Measurements from ENCODE around the gene ARAP3. TPM values are rescaled to one million over a fixed set of nuclear protein-coding genes. Genes with fewer than 3 reads are reported as not detected.

ARAP3 gene
- total and polyA plus RNA-seq, 2 experiments from 2014 or later, result 0.59 to 1.6 TPM

- no peak for DNase-seq (ENCODE audit: low read depth in 1 of 2, low spot score in 1 of 2)
- no peaks in the 10 kb centered on the region for H3K9me3 ChIP-seq (ENCODE audit: low read depth)
- TF ChIP-seq CTCF (IDR thresholded peaks at IDR 0.05; ENCODE audit: low read depth, low read length), result no peak
- no peaks in the 10 kb centered on the region for H3K36me3 ChIP-seq
- H3K27me3 ChIP-seq, result peaks cover 48% of the 10 kb centered on the region
- H3K4me1 ChIP-seq (ENCODE audit: low read depth), result peaks cover 3% of the 10 kb centered on the region
- H3K27ac ChIP-seq, result no peak overlapping the region
- peak overlapping the region; percentile 17 for H3K4me3 ChIP-seq
Measured at GRCh38 chr5:141692533-141692888, 10.5 kb upstream of the ARAP3 start.

GRCh38 chr5:141691867-141692532 lies 10.0 kb upstream of the ARAP3 start:
- Histone ChIP-seq H3K4me1 (ENCODE audit: low read depth) (peaks cover 3% of the 10 kb centered on the region), H3K4me3 (peak overlapping the region; percentile 17), H3K36me3 (no peaks in the 10 kb centered on the region), H3K9me3 (ENCODE audit: low read depth) (no peaks in the 10 kb centered on the region), H3K27ac (no peak overlapping the region), H3K27me3 (peaks cover 45% of the 10 kb centered on the region)
- peak; percentile 84 to 85 for DNase-seq (ENCODE audit: low read depth in 1 of 2, low spot score in 1 of 2)
- TF ChIP-seq CTCF (IDR thresholded peaks at IDR 0.05; ENCODE audit: low read depth, low read length), result peak; percentile 91

- Histone ChIP-seq H3K36me3 (no peaks in the 10 kb centered on the region), H3K27me3 (peaks cover 39% of the 10 kb centered on the region), H3K4me1 (ENCODE audit: low read depth) (peaks cover 3% of the 10 kb centered on the region), H3K4me3 (no peak overlapping the region), H3K27ac (no peak overlapping the region), H3K9me3 (ENCODE audit: low read depth) (no peaks in the 10 kb centered on the region)
- no peak for TF ChIP-seq CTCF (IDR thresholded peaks at IDR 0.05; ENCODE audit: low read depth, low read length)
- no peak for DNase-seq (ENCODE audit: low read depth in 1 of 2, low spot score in 1 of 2)
Measured at GRCh38 chr5:141691286-141691866, 9.3 kb upstream of the ARAP3 start.

- Histone ChIP-seq H3K4me1 (ENCODE audit: low read depth) (peaks cover 5% of the 10 kb centered on the region), H3K27ac (no peak overlapping the region), H3K36me3 (no peaks in the 10 kb centered on the region), H3K27me3 (peaks cover 31% of the 10 kb centered on the region), H3K9me3 (ENCODE audit: low read depth) (no peaks in the 10 kb centered on the region), H3K4me3 (no peak overlapping the region)
- DNase-seq (ENCODE audit: low read depth in 1 of 2, low spot score in 1 of 2), result no peak
- TF ChIP-seq CTCF (IDR thresholded peaks at IDR 0.05; ENCODE audit: low read depth, low read length), result no peak
Measured at GRCh38 chr5:141686648-141687416, 4.8 kb upstream of the ARAP3 start.

GRCh38 chr5:141685591-141685990 lies 3.6 kb upstream of the ARAP3 start:
- no peak for DNase-seq (ENCODE audit: low read depth in 1 of 2, low spot score in 1 of 2)
- Histone ChIP-seq H3K9me3 (ENCODE audit: low read depth) (no peaks in the 10 kb centered on the region), H3K27me3 (peaks cover 19% of the 10 kb centered on the region), H3K4me1 (ENCODE audit: low read depth) (peaks cover 5% of the 10 kb centered on the region), H3K27ac (no peak overlapping the region), H3K36me3 (no peaks in the 10 kb centered on the region), H3K4me3 (no peak overlapping the region)
- TF ChIP-seq CTCF (IDR thresholded peaks at IDR 0.05; ENCODE audit: low read depth, low read length), result no peak
